BJ (cell line): ENCODE data around the gene PLPPR1. TPM values are rescaled to one million over a fixed set of nuclear protein-coding genes. Genes with fewer than 3 reads are reported as not detected.

Experiments used
- CTCF ChIA-PET: fragments of 350-600 bp; formaldehyde crosslinking; extraction: SDS; loops from one replicate; lab custom pipeline; 2021; ENCODE audit warnings: antibody characterized with exemption, inconsistent platforms; lab: Yijun Ruan, JAX
- POLR2A ChIA-PET: fragments of 300-600 bp; sonication (Branson Sonifier 250); formaldehyde crosslinking; extraction: SDS; loops from one replicate; lab custom pipeline; 2021; ENCODE audit warnings: antibody characterized with exemption; lab: Charles Lee
- DNase-seq: peaks from one replicate; pipeline ENCODE4 v3.0.0-alpha.2; 2011; ENCODE audit warnings: low read depth
- H3K27me3 ChIP-seq: 2 replicates; pipeline ENCODE4 v1.6.0; 2011; ENCODE audit warnings: low read length; ENCODE audit not compliant: control insufficient read depth, insufficient read depth
- H3K36me3 ChIP-seq: 2 replicates; pipeline ENCODE4 v1.5.1; 2011; ENCODE audit warnings: low read length; ENCODE audit not compliant: control insufficient read depth, insufficient read depth
- H3K4me3 ChIP-seq: 2 replicates; pipeline ENCODE4 v1.5.1; 2011; ENCODE audit warnings: low read depth, mild to moderate bottlenecking, control low read depth, low read length
- polyA plus RNA-seq: library from polyadenylated mRNA; depleted of rRNA; stranded (reverse); fragments of >200 nt; gene quantifications from 2 replicates; pipeline ENCODE4 v1.2.3, GENCODE V29; 2011
- TF ChIP-seq, protein P1 (sequence below): IDR thresholded peaks from 2 replicates; pipeline ENCODE4 v1.5.1; 2011; ENCODE audit warnings: low read depth, mild to moderate bottlenecking, control low read depth, inconsistent platforms, low read length, moderate library complexity; ENCODE audit not compliant: insufficient read depth

Gene PLPPR1
- polyA plus RNA-seq, 1 experiment, result not detected

DNA sequence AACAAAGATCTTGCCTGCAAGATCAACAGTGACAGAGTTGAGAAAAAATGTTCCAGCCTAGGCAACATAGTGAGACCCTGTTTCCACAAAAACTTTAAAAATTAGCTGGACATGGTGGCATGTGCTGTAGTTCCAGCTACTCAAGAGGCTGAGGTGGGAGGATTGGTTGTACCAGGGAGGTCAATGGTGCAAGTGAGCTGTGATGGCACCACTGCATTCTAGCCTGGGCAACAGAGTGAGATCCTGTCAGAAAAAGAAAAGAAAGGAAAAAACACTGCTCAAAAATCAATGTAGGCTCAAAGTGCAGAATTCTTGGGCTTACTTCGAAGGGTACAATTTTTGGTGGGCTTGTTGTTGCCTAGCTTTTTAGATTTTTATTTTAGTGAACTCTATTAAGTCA, 145.4 kb downstream of the PLPPR1 start:
- H3K36me3 ChIP-seq, result no peaks in the 10 kb centered on the region
- ChIA-PET CTCF (interaction anchor here (0.9 kb wide), 1 partner anchor 572 kb away, joined by 3 read pairs; no protein-coding TSS in a partner anchor), POLR2A (no interaction called here)
- no peak overlapping the region for H3K4me3 ChIP-seq
- no peaks in the 10 kb centered on the region; the same call in 1 of the 2 replicates for H3K27me3 ChIP-seq
- no peak for DNase-seq
- TF ChIP-seq, protein P1, sequence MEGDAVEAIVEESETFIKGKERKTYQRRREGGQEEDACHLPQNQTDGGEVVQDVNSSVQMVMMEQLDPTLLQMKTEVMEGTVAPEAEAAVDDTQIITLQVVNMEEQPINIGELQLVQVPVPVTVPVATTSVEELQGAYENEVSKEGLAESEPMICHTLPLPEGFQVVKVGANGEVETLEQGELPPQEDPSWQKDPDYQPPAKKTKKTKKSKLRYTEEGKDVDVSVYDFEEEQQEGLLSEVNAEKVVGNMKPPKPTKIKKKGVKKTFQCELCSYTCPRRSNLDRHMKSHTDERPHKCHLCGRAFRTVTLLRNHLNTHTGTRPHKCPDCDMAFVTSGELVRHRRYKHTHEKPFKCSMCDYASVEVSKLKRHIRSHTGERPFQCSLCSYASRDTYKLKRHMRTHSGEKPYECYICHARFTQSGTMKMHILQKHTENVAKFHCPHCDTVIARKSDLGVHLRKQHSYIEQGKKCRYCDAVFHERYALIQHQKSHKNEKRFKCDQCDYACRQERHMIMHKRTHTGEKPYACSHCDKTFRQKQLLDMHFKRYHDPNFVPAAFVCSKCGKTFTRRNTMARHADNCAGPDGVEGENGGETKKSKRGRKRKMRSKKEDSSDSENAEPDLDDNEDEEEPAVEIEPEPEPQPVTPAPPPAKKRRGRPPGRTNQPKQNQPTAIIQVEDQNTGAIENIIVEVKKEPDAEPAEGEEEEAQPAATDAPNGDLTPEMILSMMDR, result no peak

- Histone ChIP-seq H3K36me3 (no peaks in the 10 kb centered on the region), H3K27me3 (no peaks in the 10 kb centered on the region; the same call in 1 of the 2 replicates), H3K4me3 (no peak overlapping the region)
- DNase-seq, result no peak
- POLR2A ChIA-PET, result no interaction called here
- CTCF ChIA-PET, result no interaction called here
- TF ChIP-seq, protein P1, result no peak
Observed at GRCh38 chr9:101176384-101176783, 147.9 kb downstream of the PLPPR1 start.

DNA sequence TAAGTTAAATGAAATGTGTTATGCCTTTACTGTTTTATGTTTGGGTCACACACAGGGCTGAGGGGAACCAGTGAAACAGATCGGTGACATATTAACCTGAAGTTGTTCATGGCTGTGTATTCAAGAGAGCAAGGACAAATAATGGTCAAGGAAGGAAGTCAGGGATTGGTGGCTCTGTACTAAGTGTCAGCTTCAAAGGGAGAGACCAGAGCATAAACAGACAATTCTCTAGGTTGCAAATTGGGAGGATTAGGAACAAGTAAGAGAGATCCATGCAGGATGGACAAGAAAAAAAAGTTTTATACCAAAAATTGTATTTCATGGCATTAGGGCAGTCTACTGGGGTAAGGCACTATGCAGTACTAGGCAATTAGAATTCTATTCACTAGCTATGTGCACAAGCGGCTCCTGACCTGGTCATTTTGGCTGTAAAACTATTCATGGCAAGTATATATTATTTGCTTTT, 156.3 kb downstream of the PLPPR1 start:
- POLR2A ChIA-PET, result no interaction called here
- no peak overlapping the region for H3K4me3 ChIP-seq
- H3K36me3 ChIP-seq, result no peaks in the 10 kb centered on the region
- DNase-seq, result no peak
- TF ChIP-seq, protein P1, result no peak
- CTCF ChIA-PET, result no interaction called here
- no peaks in the 10 kb centered on the region for H3K27me3 ChIP-seq

DNA sequence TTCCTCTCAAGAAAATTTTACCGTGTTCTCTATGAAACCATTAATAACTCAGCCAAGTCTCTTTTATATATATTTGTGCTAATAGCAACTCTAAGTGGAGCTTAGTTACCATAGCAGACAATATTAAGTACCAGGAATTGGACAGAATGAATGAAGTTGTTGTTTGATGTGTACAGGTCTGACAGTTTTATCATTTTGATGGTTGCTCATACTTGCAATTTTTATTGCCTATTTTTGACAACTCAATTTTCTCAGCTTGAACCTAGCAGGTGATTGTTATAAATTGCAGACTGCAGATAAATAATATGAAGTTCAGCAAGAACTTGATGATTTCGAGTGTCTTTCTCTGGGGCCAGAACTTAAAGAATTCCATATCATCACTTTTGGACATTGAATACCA, 163.2 kb downstream of the PLPPR1 start:
- ChIA-PET POLR2A (no interaction called here), CTCF (no interaction called here)
- no peak for DNase-seq
- Histone ChIP-seq H3K4me3 (no peak overlapping the region), H3K27me3 (no peaks in the 10 kb centered on the region), H3K36me3 (no peaks in the 10 kb centered on the region)
- TF ChIP-seq, protein P1, result no peak

DNA sequence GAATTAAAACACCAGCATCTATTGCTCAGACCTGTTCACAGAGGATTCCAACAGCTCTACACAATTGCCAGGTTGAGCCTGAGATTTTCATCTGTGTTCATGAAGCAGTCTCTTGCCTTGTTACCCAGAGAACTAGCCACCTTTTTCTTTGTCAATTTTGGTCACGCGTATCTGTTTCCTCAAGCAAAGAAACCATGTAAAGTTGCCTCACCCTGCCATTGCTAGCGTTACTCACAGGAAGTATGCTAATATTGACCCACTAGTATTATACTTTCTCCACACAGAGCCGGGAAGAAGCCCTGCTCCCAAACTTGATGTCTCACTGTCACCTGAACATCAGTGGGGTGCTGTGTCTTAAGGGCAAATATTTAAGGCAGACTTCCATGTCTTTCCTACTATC, 168.5 kb downstream of the PLPPR1 start:
- no peak for DNase-seq
- ChIA-PET POLR2A (no interaction called here), CTCF (no interaction called here)
- no peak overlapping the region for H3K4me3 ChIP-seq
- no peaks in the 10 kb centered on the region for H3K27me3 ChIP-seq
- no peaks in the 10 kb centered on the region for H3K36me3 ChIP-seq
- TF ChIP-seq, protein P1, result no peak
